ENCODE results near the gene CAMK2A.

Gene CAMK2A

GRCh38 chr5:150173161-150173560 lies 116.4 kb downstream of the CAMK2A start:
- no peak for TF ChIP-seq CTCF (conservative IDR thresholded peaks at IDR 0.05; ENCODE audit: low read depth)
- ChIA-PET POLR2A (ENCODE audit: low non-redundant PET) (interaction anchor here (0.5 kb wide), 1 partner anchor 36 kb away, joined by 3 read pairs; no protein-coding TSS in a partner anchor), CTCF (interaction anchor here (0.7 to 1.0 kb wide), 2 partner anchors 17 to 43 kb away, joined by 3 to 4 read pairs; no protein-coding TSS in a partner anchor)
- H3K27ac ChIP-seq = no peak overlapping the region
- DNase-seq (ENCODE audit: low spot score) = no peak

- POLR2A ChIA-PET (ENCODE audit: low non-redundant PET) = interaction anchor here (0.5 kb wide), 1 partner anchor 37 kb away, joined by 3 read pairs; no protein-coding TSS in a partner anchor
- no peak for DNase-seq (ENCODE audit: low spot score)
- CTCF ChIA-PET = interaction anchor here (0.7 to 1.2 kb wide), 3 partner anchors 18 to 43 kb away, joined by 3 to 4 read pairs (median 3); no protein-coding TSS in a partner anchor
- TF ChIP-seq CTCF (conservative IDR thresholded peaks at IDR 0.05; ENCODE audit: low read depth) = no peak
- no peak overlapping the region for H3K27ac ChIP-seq
Observed at GRCh38 chr5:150172556-150172955, 117.0 kb downstream of the CAMK2A start.

- DNase-seq (ENCODE audit: low spot score) = no peak
- no peak overlapping the region for H3K27ac ChIP-seq
- ChIA-PET CTCF (interaction anchor here (1.0 to 1.2 kb wide), 2 partner anchors 42 to 43 kb away, joined by 3 to 4 read pairs; no protein-coding TSS in a partner anchor), POLR2A (ENCODE audit: low non-redundant PET) (no interaction called here)
- TF ChIP-seq CTCF (conservative IDR thresholded peaks at IDR 0.05; ENCODE audit: low read depth) = no peak
Observed at GRCh38 chr5:150172145-150172544, 117.4 kb downstream of the CAMK2A start.

Measured in RWPE1 (cell line).